Transverse colon (tissue), 4 donors: ENCODE results near the gene SULT4A1. TPM values are rescaled to one million over a fixed set of nuclear protein-coding genes. Genes with fewer than 3 reads are reported as not detected.

Source experiments
- DNase-seq: peaks from one replicate; pipeline ENCODE4 v3.0.0-alpha.2; 2019
- H3K27ac ChIP-seq, 4 donors: fragments of 200-600 bp; sonication (generic); 2 replicates each; pipeline ENCODE4 v1.5.1; 2016 to 2018; ENCODE audit warnings: inconsistent platforms in 4 of 4
- H3K27me3 ChIP-seq: fragments of 200-600 bp; sonication (generic); 2 replicates; pipeline ENCODE4 v1.5.1; 2017; ENCODE audit warnings: inconsistent platforms
- H3K36me3 ChIP-seq, 4 donors: fragments of 200-600 bp; sonication (generic); 2 replicates each; pipeline ENCODE4 v1.5.1; 2017 to 2019; ENCODE audit warnings: inconsistent platforms in 4 of 4
- H3K4me1 ChIP-seq, 4 donors: fragments of 200-600 bp; sonication (generic); 2 replicates each; pipeline ENCODE4 v1.5.1; 2017 to 2020; ENCODE audit warnings: inconsistent platforms in 4 of 4
- H3K4me3 ChIP-seq, 4 donors: fragments of 200-600 bp; sonication (generic); 1 replicate in 1 of 4; 2 replicates in 3 of 4; pipeline versions ENCODE4 v1.5.1 to v1.6.1; 2017 to 2019; ENCODE audit warnings: inconsistent platforms in 4 of 4
- H3K9me3 ChIP-seq, 2 donors: fragments of 200-600 bp; sonication (generic); 2 replicates each; pipeline ENCODE4 v1.5.1; 2017 to 2019; ENCODE audit warnings: inconsistent platforms in 2 of 2
- EP300 ChIP-seq: sonication (generic); formaldehyde crosslinking; IDR thresholded peaks from one replicate; pipeline ENCODE4 v1.6.1; 2017; ENCODE audit warnings: antibody characterized with exemption, low read depth
- POLR2A ChIP-seq: fragments of 450-650 bp; IDR thresholded peaks from one replicate; pipeline ENCODE4 v1.6.1; 2016; ENCODE audit warnings: antibody characterized with exemption, mild to moderate bottlenecking, moderate library complexity
- POLR2AphosphoS5 ChIP-seq, 3 donors: sonication (generic); formaldehyde crosslinking; IDR thresholded peaks; one replicate each; pipeline ENCODE4 v1.6.1; 2016; ENCODE audit warnings: antibody characterized with exemption in 3 of 3
- WGBS, 2 donors: methylation state at CpG; one replicate each; pipeline ENCODE4 v1.1.5; 2018; ENCODE audit warnings: low coverage in 1 of 2; 5-methylcytosine and 5-hydroxymethylcytosine counted together
- in situ Hi-C, 4 donors: fragments of 200-750 bp; cut with MboI; loops; one replicate each; pipeline versions ENCODE4 v1.15.0 to v1.15.1; 2017; ENCODE audit warnings: low sequenced_read_pairs in 3 of 4, low pct_ligation_motif_present in 1 of 4, low pct_unique_long_range_greater_than_20kb in 1 of 4
- intact Hi-C: fragments of 100-400 bp; cut with DNase I; formaldehyde crosslinking; loops from one replicate; pipeline ENCODE4 v1.15.1; 2023; ENCODE audit warnings: low total_unique reads
- total RNA-seq, 4 donors: library from RNA; depleted of rRNA; stranded (reverse); fragments of >200 nt; gene quantifications; one replicate each; pipeline ENCODE4 v1.1.0, GENCODE V29; 2016
- TF ChIP-seq, protein P1 (sequence below), 5 experiments: fragments of 200-600 bp in 3 of 5; fragments of 450-650 bp in 2 of 5; sonication (generic) in 3 of 5; IDR thresholded peaks; 1 replicate in 2 of 5; 2 replicates in 3 of 5; pipeline ENCODE4 v1.5.1; 2016 to 2017; ENCODE audit warnings: antibody characterized with exemption in 5 of 5, inconsistent platforms in 3 of 5, mild to moderate bottlenecking in 2 of 5, moderate library complexity in 1 of 5

Gene SULT4A1
- total RNA-seq, 4 donors from 2014 or later: 0.32 to 0.68 TPM; not detected in 2

DNA sequence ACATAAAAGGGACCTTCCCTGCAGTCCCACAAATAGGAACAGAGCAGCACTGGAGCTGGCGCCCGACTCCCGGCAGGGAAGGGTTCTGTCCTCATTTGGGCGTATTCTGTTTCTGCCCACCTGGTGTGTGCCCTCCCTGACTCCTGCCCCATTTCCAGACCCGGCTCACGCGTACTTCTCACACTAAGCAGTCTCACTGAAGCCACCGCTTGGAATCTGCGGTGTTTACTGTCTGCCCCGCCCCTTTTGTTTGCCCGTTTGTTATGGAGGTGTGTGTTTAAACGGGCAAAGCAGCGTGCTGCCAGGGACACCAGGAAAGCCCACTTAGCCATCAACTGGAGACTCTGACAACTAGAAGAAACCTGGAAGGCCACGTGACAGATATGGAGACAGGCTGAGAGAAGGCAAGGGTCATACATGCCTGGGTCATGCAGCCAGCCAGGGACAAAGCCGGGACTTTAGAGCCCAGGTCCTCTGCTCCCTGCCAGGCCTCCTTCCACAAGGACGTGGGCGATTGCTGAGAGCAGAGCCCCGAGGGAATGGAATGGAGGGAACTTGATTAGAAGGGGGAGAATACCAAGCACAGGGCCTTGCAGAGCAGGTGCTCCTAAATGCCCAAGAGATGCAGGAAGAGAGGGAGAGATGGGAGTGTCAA, 41.5 kb downstream of the SULT4A1 start:
- Histone ChIP-seq H3K27me3 (peaks cover 24% of the 10 kb centered on the region), H3K4me3 (no peak overlapping the region), H3K9me3 (no peaks in the 10 kb centered on the region), H3K27ac (no peak overlapping the region), H3K4me1 (no peaks in the 10 kb centered on the region), H3K36me3 (no peaks in the 10 kb centered on the region)
- WGBS, 2 donors: 56 to 73% methylated on average over 3 to 18 of the region's 18 CpGs
- DNase-seq: no peak
- no peak for TF ChIP-seq EP300
- TF ChIP-seq POLR2A: no peak
- TF ChIP-seq POLR2AphosphoS5 (IDR thresholded peaks at IDR 0.05): no peak
- TF ChIP-seq, protein P1, sequence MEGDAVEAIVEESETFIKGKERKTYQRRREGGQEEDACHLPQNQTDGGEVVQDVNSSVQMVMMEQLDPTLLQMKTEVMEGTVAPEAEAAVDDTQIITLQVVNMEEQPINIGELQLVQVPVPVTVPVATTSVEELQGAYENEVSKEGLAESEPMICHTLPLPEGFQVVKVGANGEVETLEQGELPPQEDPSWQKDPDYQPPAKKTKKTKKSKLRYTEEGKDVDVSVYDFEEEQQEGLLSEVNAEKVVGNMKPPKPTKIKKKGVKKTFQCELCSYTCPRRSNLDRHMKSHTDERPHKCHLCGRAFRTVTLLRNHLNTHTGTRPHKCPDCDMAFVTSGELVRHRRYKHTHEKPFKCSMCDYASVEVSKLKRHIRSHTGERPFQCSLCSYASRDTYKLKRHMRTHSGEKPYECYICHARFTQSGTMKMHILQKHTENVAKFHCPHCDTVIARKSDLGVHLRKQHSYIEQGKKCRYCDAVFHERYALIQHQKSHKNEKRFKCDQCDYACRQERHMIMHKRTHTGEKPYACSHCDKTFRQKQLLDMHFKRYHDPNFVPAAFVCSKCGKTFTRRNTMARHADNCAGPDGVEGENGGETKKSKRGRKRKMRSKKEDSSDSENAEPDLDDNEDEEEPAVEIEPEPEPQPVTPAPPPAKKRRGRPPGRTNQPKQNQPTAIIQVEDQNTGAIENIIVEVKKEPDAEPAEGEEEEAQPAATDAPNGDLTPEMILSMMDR (IDR thresholded peaks at IDR 0.05): no peak
- in situ Hi-C loops: loop anchor here in 1 of 4 donors (25.0 kb wide), 1 partner anchor 433 kb away; no protein-coding TSS in a partner anchor
- intact Hi-C loops: loop anchor here (10.0 kb wide), 1 partner anchor 436 kb away; no protein-coding TSS in a partner anchor

DNA sequence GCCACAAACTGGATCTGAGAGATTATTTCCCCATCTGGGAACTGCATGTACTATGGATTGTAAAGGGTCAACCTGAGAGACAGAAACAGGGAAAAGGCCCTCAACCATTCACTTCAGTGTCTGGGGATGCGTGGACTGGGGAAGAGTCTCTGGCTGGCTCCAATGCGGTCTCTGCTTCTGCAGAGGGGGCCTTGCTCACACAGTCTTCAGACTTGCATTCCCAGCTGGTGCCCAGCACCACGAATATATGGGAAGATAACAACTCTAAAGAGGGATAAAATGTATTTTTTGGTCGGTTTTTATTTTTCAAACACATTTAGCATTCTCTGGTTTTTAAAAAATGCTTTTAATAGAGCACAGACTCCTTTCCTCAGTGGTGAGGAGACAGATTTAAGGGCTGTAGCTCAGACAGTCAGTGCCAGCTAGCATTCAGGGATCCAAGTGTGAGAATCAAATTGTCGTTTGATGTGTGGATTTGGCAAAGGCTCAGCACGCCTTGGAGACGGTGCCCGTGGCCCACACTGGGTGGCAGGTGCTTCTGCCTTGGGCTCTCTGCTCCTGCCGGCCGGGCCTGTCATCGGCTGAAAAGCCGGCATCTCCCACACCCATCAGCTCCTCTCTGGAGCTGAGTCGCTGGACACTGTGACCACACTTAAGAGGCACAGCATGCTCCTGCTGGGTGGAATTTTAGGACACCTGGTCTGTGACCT, 42.2 kb downstream of the SULT4A1 start:
- no peak for DNase-seq
- H3K9me3 ChIP-seq: no peaks in the 10 kb centered on the region
- intact Hi-C loops: loop anchor here (10.0 kb wide), 1 partner anchor 435 kb away; no protein-coding TSS in a partner anchor
- no peak overlapping the region for H3K4me3 ChIP-seq
- in situ Hi-C loops: loop anchor here in 1 of 4 donors (25.0 kb wide), 1 partner anchor 433 kb away; no protein-coding TSS in a partner anchor
- 67 to 69% methylated on average over 2 to 13 of the region's 13 CpGs for WGBS, 2 donors
- no peak overlapping the region for H3K27ac ChIP-seq
- no peaks in the 10 kb centered on the region for H3K36me3 ChIP-seq
- H3K4me1 ChIP-seq: no peaks in the 10 kb centered on the region
- H3K27me3 ChIP-seq: peaks cover 24% of the 10 kb centered on the region
- TF ChIP-seq, protein P1 (IDR thresholded peaks at IDR 0.05): no peak
- TF ChIP-seq EP300: no peak
- no peak for TF ChIP-seq POLR2AphosphoS5 (IDR thresholded peaks at IDR 0.05)
- no peak for TF ChIP-seq POLR2A

DNA sequence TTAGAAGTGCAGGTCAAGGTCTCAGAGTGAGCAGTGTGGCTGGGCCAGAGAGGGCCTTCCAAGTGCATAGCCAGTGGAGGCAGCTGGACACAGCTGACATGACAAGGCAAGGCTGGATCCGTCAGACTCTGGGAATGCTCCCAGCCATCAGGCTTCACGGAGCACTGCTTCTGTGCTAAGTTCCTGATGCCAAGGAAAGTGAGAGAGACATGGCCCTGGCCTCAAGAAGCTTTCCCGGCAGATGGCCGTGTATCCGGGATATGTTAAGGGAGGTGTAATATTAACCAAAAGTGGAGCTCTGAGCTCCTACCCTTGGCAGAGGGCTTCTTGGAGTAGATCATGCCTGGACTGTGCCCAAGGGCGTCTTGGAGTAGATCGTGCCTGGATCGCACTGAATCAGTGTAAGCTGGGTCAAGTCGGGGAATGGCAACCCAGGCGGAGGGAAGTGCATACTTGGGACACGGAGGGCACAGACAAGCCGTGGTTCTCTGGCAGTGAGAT, 42.8 kb downstream of the SULT4A1 start:
- no peak for DNase-seq
- TF ChIP-seq POLR2A: no peak
- no peak for TF ChIP-seq POLR2AphosphoS5 (IDR thresholded peaks at IDR 0.05)
- in situ Hi-C loops: loop anchor here in 1 of 4 donors (25.0 kb wide), 1 partner anchor 432 kb away; no protein-coding TSS in a partner anchor
- H3K4me1 ChIP-seq: no peaks in the 10 kb centered on the region
- H3K27me3 ChIP-seq: peaks cover 22% of the 10 kb centered on the region
- no peak overlapping the region for H3K4me3 ChIP-seq
- no peaks in the 10 kb centered on the region for H3K36me3 ChIP-seq
- no peaks in the 10 kb centered on the region for H3K9me3 ChIP-seq
- no peak overlapping the region for H3K27ac ChIP-seq
- intact Hi-C loops: no loop called here
- WGBS, 2 donors: 87% methylated on average over 12 of the region's 12 CpGs; no CpG with 5 or more reads in 1 of the 2 donors

DNA sequence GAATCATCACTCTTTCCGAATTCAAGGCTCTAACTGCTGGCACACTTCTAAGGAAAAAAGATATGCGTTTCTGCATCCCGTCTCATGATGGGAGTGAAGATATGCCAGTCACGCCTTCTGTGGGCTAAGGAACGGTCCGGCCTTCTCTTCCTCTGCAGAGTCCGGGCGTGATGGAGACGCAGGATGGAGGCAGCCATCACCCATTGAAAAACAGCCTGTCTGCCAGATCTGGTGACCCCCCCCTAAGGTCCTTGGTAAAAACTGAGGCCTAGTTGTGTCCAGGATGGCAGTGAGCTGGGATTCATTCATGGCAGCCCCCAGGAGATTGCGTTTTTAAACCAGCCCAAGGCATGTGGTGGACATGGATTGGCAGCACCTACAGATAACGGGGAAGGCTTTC, 43.3 kb downstream of the SULT4A1 start:
- no peak overlapping the region for H3K4me3 ChIP-seq
- no peaks in the 10 kb centered on the region for H3K36me3 ChIP-seq
- TF ChIP-seq POLR2A: no peak
- TF ChIP-seq EP300: no peak
- TF ChIP-seq, protein P1 (IDR thresholded peaks at IDR 0.05): no peak
- no peak for TF ChIP-seq POLR2AphosphoS5 (IDR thresholded peaks at IDR 0.05)
- no peak for DNase-seq
- no peaks in the 10 kb centered on the region for H3K9me3 ChIP-seq
- in situ Hi-C loops: loop anchor here in 1 of 4 donors (25.0 kb wide), 1 partner anchor 432 kb away; no protein-coding TSS in a partner anchor
- H3K27me3 ChIP-seq: peaks cover 21% of the 10 kb centered on the region
- WGBS, 2 donors: 91 to 100% methylated on average over 2 to 11 of the region's 11 CpGs
- intact Hi-C loops: no loop called here
- no peaks in the 10 kb centered on the region for H3K4me1 ChIP-seq
- H3K27ac ChIP-seq: no peak overlapping the region
